H9 (cell line): ENCODE data around the gene COL23A1. TPM values are rescaled to one million over a fixed set of nuclear protein-coding genes. Genes with fewer than 3 reads are reported as not detected.
A peak's percentile ranks its signal among the peaks of the same experiment; 100 is the strongest.

Experiments
- DNase-seq: peaks from one replicate; pipeline ENCODE4 v3.0.0-alpha.2; 2017
- H2AFZ ChIP-seq: one replicate; pipeline ENCODE4 v1.6.1; 2013; ENCODE audit warnings: mild to moderate bottlenecking, low read length, control low read depth, moderate library complexity
- H2AK5ac ChIP-seq: 2 replicates; pipeline ENCODE4 v1.6.1; 2013; ENCODE audit warnings: low read length, control low read depth, mixed read lengths; ENCODE audit not compliant: insufficient read length
- H2BK120ac ChIP-seq: one replicate; pipeline ENCODE4 v1.6.1; 2013; ENCODE audit warnings: low read depth, mild to moderate bottlenecking, low read length, control low read depth, inconsistent platforms; ENCODE audit not compliant: poor library complexity, severe bottlenecking
- H2BK12ac ChIP-seq: 2 replicates; pipeline ENCODE4 v1.6.1; 2013; ENCODE audit warnings: low read length, control low read depth, mixed read lengths, low read depth; ENCODE audit not compliant: insufficient read length
- H2BK15ac ChIP-seq: 2 replicates; pipeline ENCODE4 v1.6.1; 2013; ENCODE audit warnings: low read depth, low read length, control low read depth
- H2BK20ac ChIP-seq: one replicate; pipeline ENCODE4 v1.6.1; 2013; ENCODE audit warnings: low read depth, mild to moderate bottlenecking, low read length, control low read depth, inconsistent platforms; ENCODE audit not compliant: poor library complexity, severe bottlenecking
- H2BK5ac ChIP-seq: 2 replicates; pipeline ENCODE4 v1.6.1; 2013; ENCODE audit warnings: low read length, control low read depth, mixed read lengths; ENCODE audit not compliant: insufficient read length
- H3K14ac ChIP-seq: 2 replicates; pipeline ENCODE4 v1.6.1; 2013; ENCODE audit warnings: low read length, control low read depth; ENCODE audit not compliant: insufficient read depth
- H3K18ac ChIP-seq: 2 replicates; pipeline ENCODE4 v1.6.1; 2013; ENCODE audit warnings: low read depth, mild to moderate bottlenecking, mixed read lengths, low read length, control low read depth; ENCODE audit not compliant: insufficient read length
- H3K23ac ChIP-seq: 2 replicates; pipeline ENCODE4 v1.6.1; 2013; ENCODE audit warnings: low read length, control low read depth, mixed read lengths, low read depth; ENCODE audit not compliant: insufficient read length
- H3K23me2 ChIP-seq: 2 replicates; pipeline ENCODE4 v1.6.1; 2013; ENCODE audit warnings: low read depth, mild to moderate bottlenecking, mixed read lengths, low read length, control low read depth; ENCODE audit not compliant: insufficient read length, poor library complexity, severe bottlenecking
- H3K27ac ChIP-seq: 2 replicates; pipeline ENCODE4 v1.5.1; 2013; ENCODE audit warnings: low read length, control low read depth, mixed read lengths, low read depth; ENCODE audit not compliant: insufficient read length
- H3K27me3 ChIP-seq: 2 replicates; pipeline ENCODE4 v1.6.1; 2013; ENCODE audit warnings: low read length, control low read depth, inconsistent platforms; ENCODE audit not compliant: insufficient read depth
- H3K4ac ChIP-seq: 2 replicates; pipeline ENCODE4 v1.6.1; 2013; ENCODE audit warnings: low read depth, mild to moderate bottlenecking, control low read depth, inconsistent platforms, low read length, moderate library complexity
- H3K4me1 ChIP-seq: 2 replicates; pipeline ENCODE4 v1.6.1; 2013; ENCODE audit warnings: low read length, control low read depth, inconsistent platforms; ENCODE audit not compliant: insufficient read depth
- H3K4me2 ChIP-seq: 2 replicates; pipeline ENCODE4 v1.6.1; 2013; ENCODE audit warnings: low read length, control low read depth, mixed read lengths; ENCODE audit not compliant: insufficient read length, insufficient read depth
- H3K56ac ChIP-seq: 2 replicates; pipeline ENCODE4 v1.6.1; 2013; ENCODE audit warnings: low read depth, mild to moderate bottlenecking, mixed read lengths, low read length, control low read depth; ENCODE audit not compliant: insufficient read length
- H3K79me1 ChIP-seq: 2 replicates; pipeline ENCODE4 v1.6.1; 2013; ENCODE audit warnings: low read depth, mild to moderate bottlenecking, moderate library complexity, low read length, control low read depth, inconsistent platforms; ENCODE audit not compliant: insufficient read depth, poor library complexity, severe bottlenecking
- H3K79me2 ChIP-seq: 2 replicates; pipeline ENCODE4 v1.6.1; 2013; ENCODE audit warnings: low read length, control low read depth, inconsistent platforms; ENCODE audit not compliant: insufficient read depth
- H3K9ac ChIP-seq: 2 replicates; pipeline ENCODE4 v1.6.1; 2013; ENCODE audit warnings: low read length, control low read depth, mixed read lengths; ENCODE audit not compliant: insufficient read length; ENCODE audit errors: extremely low read depth
- H3K9me3 ChIP-seq: one replicate; pipeline ENCODE4 v1.6.1; 2013; ENCODE audit warnings: low read depth, low read length, inconsistent platforms; ENCODE audit not compliant: control insufficient read depth
- H3T11ph ChIP-seq: one replicate; pipeline ENCODE4 v1.6.1; 2013; ENCODE audit warnings: mild to moderate bottlenecking, low read length, control low read depth, inconsistent platforms
- H4K20me1 ChIP-seq: one replicate; pipeline ENCODE4 v1.6.1; 2013; ENCODE audit not compliant: control insufficient read depth, insufficient read length, insufficient read depth
- H4K5ac ChIP-seq: 2 replicates; pipeline ENCODE4 v1.6.1; 2013; ENCODE audit warnings: low read depth, mild to moderate bottlenecking, mixed read lengths, low read length, control low read depth; ENCODE audit not compliant: insufficient read length
- H4K8ac ChIP-seq: replicated peaks from 2 replicates; pipeline ENCODE4 v1.6.1; 2013; ENCODE audit warnings: low read length, control low read depth, mixed read lengths, low read depth; ENCODE audit not compliant: insufficient read length
- H4K91ac ChIP-seq: 2 replicates; pipeline ENCODE4 v1.6.1; 2013; ENCODE audit warnings: low read depth, mild to moderate bottlenecking, moderate library complexity, mixed read lengths, low read length, control low read depth; ENCODE audit not compliant: insufficient read length
- H3K27ac Mint-ChIP-seq, 3 experiments: 2 replicates in 2 of 3; 3 replicates in 1 of 3; pipeline ENCODE4 v1.8.0; 2020 to 2021; ENCODE audit warnings: mixed read lengths in 3 of 3, mild to moderate bottlenecking in 1 of 3, moderate library complexity in 1 of 3
- H3K27me3 Mint-ChIP-seq: 2 replicates; pipeline ENCODE4 v1.8.0; 2021; ENCODE audit warnings: low read depth, mild to moderate bottlenecking, moderate library complexity, mixed read lengths
- H3K36me3 Mint-ChIP-seq, 3 experiments: 2 replicates in 2 of 3; 3 replicates in 1 of 3; pipeline ENCODE4 v1.8.0; 2020 to 2021; ENCODE audit warnings: low read depth in 3 of 3, mixed read lengths in 3 of 3; ENCODE audit not compliant: insufficient read depth in 1 of 3
- H3K4me1 Mint-ChIP-seq, 2 experiments: 2 replicates each; pipeline ENCODE4 v1.8.0; 2020; ENCODE audit warnings: mixed read lengths in 2 of 2
- H3K4me3 Mint-ChIP-seq, 2 experiments: 2 replicates in 1 of 2; 3 replicates in 1 of 2; pipeline ENCODE4 v1.8.0; 2020 to 2021; ENCODE audit warnings: mild to moderate bottlenecking in 2 of 2, mixed read lengths in 2 of 2, moderate library complexity in 1 of 2
- H3K9me3 Mint-ChIP-seq, 2 experiments: 2 replicates in 1 of 2; 3 replicates in 1 of 2; pipeline ENCODE4 v1.8.0; 2020; ENCODE audit warnings: mild to moderate bottlenecking in 2 of 2, mixed read lengths in 2 of 2, moderate library complexity in 1 of 2
- WGBS: extraction: QIAGEN DNeasy Blood & Tissue Kit; methylation state at CpG from one replicate; pipeline ENCODE4 v1.1.7; 2013; ENCODE audit warnings: missing lambda C conversion rate, low lambda C conversion rate, mixed read lengths; ENCODE audit not compliant: insufficient read length; ENCODE audit errors: extremely low coverage; 5-methylcytosine and 5-hydroxymethylcytosine counted together
- total RNA-seq: library from RNA; stranded (reverse); gene quantifications from 2 replicates; pipeline ENCODE4 v1.2.1, GENCODE V29; 2021
- TF ChIP-seq, protein P1 (sequence below): fragments of 200-600 bp; sonication (generic); conservative IDR thresholded peaks from 3 replicates; pipeline ENCODE4 v1.8.0; 2021; ENCODE audit warnings: antibody characterized with exemption, mild to moderate bottlenecking

Gene COL23A1
- total RNA-seq, 1 experiment from 2014 or later: 2.6 TPM

DNA sequence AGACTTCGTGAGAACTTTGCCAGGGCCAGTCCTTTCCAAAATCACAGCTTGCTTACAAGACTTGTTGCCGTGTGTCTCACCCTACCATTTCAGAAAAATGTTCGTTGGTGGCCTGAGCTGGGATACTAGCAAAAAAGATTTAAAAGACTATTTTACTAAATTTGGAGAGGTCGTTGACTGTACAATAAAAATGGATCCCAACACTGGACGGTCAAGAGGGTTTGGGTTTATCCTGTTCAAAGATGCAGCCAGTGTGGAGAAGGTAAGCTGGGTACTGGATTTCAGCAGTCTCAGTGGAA, 384.5 kb downstream of the COL23A1 start:
- H3T11ph ChIP-seq: no peak overlapping the region
- H3K4me3 Mint-ChIP-seq: peak overlapping the region; percentile 75 to 86
- no peak overlapping the region for H2BK120ac ChIP-seq
- no peak overlapping the region for H2AFZ ChIP-seq
- H3K9ac ChIP-seq: peak overlapping the region; percentile 99
- no peak overlapping the region for H3K14ac ChIP-seq
- H3K79me2 ChIP-seq: peaks cover 23% of the 10 kb centered on the region
- no peak overlapping the region for H3K4ac ChIP-seq
- no peak overlapping the region for H3K56ac ChIP-seq
- peak overlapping the region; percentile 99 for H3K4me2 ChIP-seq
- H3K18ac ChIP-seq: no peak overlapping the region
- H3K79me1 ChIP-seq: peaks cover 9% of the 10 kb centered on the region
- H2BK5ac ChIP-seq: no peak overlapping the region
- no peak overlapping the region for H4K5ac ChIP-seq
- peaks cover 14 to 34% of the 10 kb centered on the region in 2 experiments for H3K4me1 Mint-ChIP-seq
- H3K4me1 ChIP-seq: no peaks in the 10 kb centered on the region; the same call in 1 of the 2 replicates
- peaks cover 2% of the 10 kb centered on the region in 2 experiments; a peak in 3 of 5 replicates for H3K9me3 Mint-ChIP-seq
- H3K36me3 Mint-ChIP-seq: peaks cover 54 to 57% (median 54%) of the 10 kb centered on the region in 3 experiments
- H2BK15ac ChIP-seq: no peak overlapping the region
- no peak overlapping the region for H4K8ac ChIP-seq
- no peak for DNase-seq
- no peaks in the 10 kb centered on the region for H3K9me3 ChIP-seq
- H2AK5ac ChIP-seq: no peak overlapping the region
- H3K27ac Mint-ChIP-seq: peak overlapping the region in 2 of 3 experiments; percentile 31 to 96; a peak in 3 of 7 replicates
- H3K27me3 Mint-ChIP-seq: peaks cover 25% of the 10 kb centered on the region
- TF ChIP-seq, protein P1, sequence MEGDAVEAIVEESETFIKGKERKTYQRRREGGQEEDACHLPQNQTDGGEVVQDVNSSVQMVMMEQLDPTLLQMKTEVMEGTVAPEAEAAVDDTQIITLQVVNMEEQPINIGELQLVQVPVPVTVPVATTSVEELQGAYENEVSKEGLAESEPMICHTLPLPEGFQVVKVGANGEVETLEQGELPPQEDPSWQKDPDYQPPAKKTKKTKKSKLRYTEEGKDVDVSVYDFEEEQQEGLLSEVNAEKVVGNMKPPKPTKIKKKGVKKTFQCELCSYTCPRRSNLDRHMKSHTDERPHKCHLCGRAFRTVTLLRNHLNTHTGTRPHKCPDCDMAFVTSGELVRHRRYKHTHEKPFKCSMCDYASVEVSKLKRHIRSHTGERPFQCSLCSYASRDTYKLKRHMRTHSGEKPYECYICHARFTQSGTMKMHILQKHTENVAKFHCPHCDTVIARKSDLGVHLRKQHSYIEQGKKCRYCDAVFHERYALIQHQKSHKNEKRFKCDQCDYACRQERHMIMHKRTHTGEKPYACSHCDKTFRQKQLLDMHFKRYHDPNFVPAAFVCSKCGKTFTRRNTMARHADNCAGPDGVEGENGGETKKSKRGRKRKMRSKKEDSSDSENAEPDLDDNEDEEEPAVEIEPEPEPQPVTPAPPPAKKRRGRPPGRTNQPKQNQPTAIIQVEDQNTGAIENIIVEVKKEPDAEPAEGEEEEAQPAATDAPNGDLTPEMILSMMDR: no peak
- peaks cover 2% of the 10 kb centered on the region for H4K20me1 ChIP-seq
- H2BK20ac ChIP-seq: no peak overlapping the region
- no peak overlapping the region for H3K27ac ChIP-seq
- H3K27me3 ChIP-seq: no peaks in the 10 kb centered on the region
- H3K23ac ChIP-seq: no peak overlapping the region
- H4K91ac ChIP-seq: no peak overlapping the region
- no peak overlapping the region for H2BK12ac ChIP-seq
- WGBS: no CpG with 5 or more reads among the region's 5 CpGs
- H3K23me2 ChIP-seq: peaks cover 10% of the 10 kb centered on the region
